Liver (tissue), 9 donors: ENCODE results near the gene MST1R. TPM values are rescaled to one million over a fixed set of nuclear protein-coding genes. Genes with fewer than 3 reads are reported as not detected.

Experiments
- DNase-seq: peaks from one replicate; pipeline ENCODE4 v3.0.0-alpha.2; 2017; ENCODE audit warnings: low spot score
- H3K27ac ChIP-seq, 2 donors: one replicate each; pipeline ENCODE4 v1.7.0; 2013; ENCODE audit warnings: inconsistent platforms in 2 of 2, low read length in 2 of 2, control low read depth in 1 of 2, low read depth in 1 of 2, mild to moderate bottlenecking in 1 of 2
- H3K27me3 ChIP-seq, 4 donors: one replicate each; pipeline versions ENCODE4 v1.6.1 to v1.7.0; 2013; ENCODE audit warnings: low read length in 3 of 4, inconsistent platforms in 1 of 4, mild to moderate bottlenecking in 1 of 4, moderate library complexity in 1 of 4; ENCODE audit not compliant: control insufficient read depth in 4 of 4, insufficient read depth in 4 of 4
- H3K36me3 ChIP-seq, 4 donors: one replicate each; pipeline versions ENCODE4 v1.6.1 to v1.7.0; 2013; ENCODE audit warnings: low read length in 3 of 4, mild to moderate bottlenecking in 3 of 4, low read depth in 1 of 4, moderate library complexity in 1 of 4; ENCODE audit not compliant: control insufficient read depth in 4 of 4, insufficient read depth in 3 of 4
- H3K4me1 ChIP-seq, 4 donors: one replicate each; pipeline versions ENCODE4 v1.6.1 to v1.7.0; 2013; ENCODE audit warnings: low read length in 3 of 4, mild to moderate bottlenecking in 3 of 4, moderate library complexity in 1 of 4; ENCODE audit not compliant: control insufficient read depth in 4 of 4, insufficient read depth in 4 of 4
- H3K4me3 ChIP-seq, 3 donors: one replicate each; pipeline versions ENCODE4 v1.6.1 to v1.7.0; 2013; ENCODE audit warnings: low read length in 3 of 3, control low read depth in 1 of 3, low read depth in 1 of 3, mild to moderate bottlenecking in 1 of 3
- H3K9ac ChIP-seq, 2 donors: one replicate each; pipeline ENCODE4 v1.7.0; 2013; ENCODE audit warnings: low read length in 2 of 2, mild to moderate bottlenecking in 2 of 2, moderate library complexity in 2 of 2, control low read depth in 1 of 2, low read depth in 1 of 2
- H3K9me3 ChIP-seq, 4 donors: one replicate each; pipeline versions ENCODE4 v1.6.1 to v1.7.0; 2013; ENCODE audit warnings: low read length in 3 of 4; ENCODE audit not compliant: control insufficient read depth in 4 of 4
- ATF3 ChIP-seq: IDR thresholded peaks from 2 replicates; pipeline ENCODE4 v1.6.1; 2016; ENCODE audit warnings: antibody characterized with exemption
- CTCF ChIP-seq: fragments of 150-350 bp; IDR thresholded peaks from 2 replicates; pipeline ENCODE4 v1.5.1; 2017; ENCODE audit warnings: improper control_type of control experiment, low read depth, low read length; ENCODE audit not compliant: missing input control
- EGR1 ChIP-seq, 2 donors: IDR thresholded peaks; 2 replicates each; pipeline ENCODE4 v1.6.1; 2016 to 2018; ENCODE audit warnings: antibody characterized with exemption in 2 of 2, low read depth in 2 of 2
- FOXA1 ChIP-seq: IDR thresholded peaks from 2 replicates; pipeline ENCODE4 v1.6.1; 2016; ENCODE audit warnings: antibody characterized with exemption
- FOXA2 ChIP-seq: IDR thresholded peaks from 2 replicates; pipeline ENCODE4 v1.6.1; 2016; ENCODE audit warnings: antibody characterized with exemption
- GABPA ChIP-seq, 2 donors: IDR thresholded peaks in 1 of 2; conservative IDR thresholded peaks in 1 of 2; 2 replicates each; pipeline ENCODE4 v1.6.1; 2016; ENCODE audit warnings: antibody characterized with exemption in 2 of 2, mild to moderate bottlenecking in 1 of 2, moderate library complexity in 1 of 2
- HNF4A ChIP-seq, 2 donors: conservative IDR thresholded peaks; 2 replicates each; pipeline ENCODE4 v1.6.1; 2016; ENCODE audit warnings: antibody characterized with exemption in 2 of 2, mild to moderate bottlenecking in 2 of 2
- HNF4G ChIP-seq: IDR thresholded peaks from 2 replicates; pipeline ENCODE4 v1.6.1; 2016; ENCODE audit warnings: antibody characterized with exemption
- JUND ChIP-seq, 2 donors: IDR thresholded peaks; 2 replicates each; pipeline ENCODE4 v1.6.1; 2016; ENCODE audit warnings: antibody characterized with exemption in 2 of 2
- NR2F2 ChIP-seq: IDR thresholded peaks from 2 replicates; pipeline ENCODE4 v1.6.1; 2016; ENCODE audit warnings: antibody characterized with exemption
- RAD21 ChIP-seq, 2 donors: IDR thresholded peaks; 2 replicates each; pipeline ENCODE4 v1.6.1; 2016; ENCODE audit warnings: antibody characterized with exemption in 2 of 2, mild to moderate bottlenecking in 2 of 2
- REST ChIP-seq: IDR thresholded peaks from 2 replicates; pipeline ENCODE4 v1.6.1; 2016; ENCODE audit warnings: antibody characterized with exemption, mild to moderate bottlenecking
- RXRA ChIP-seq, 2 donors: IDR thresholded peaks; 2 replicates each; pipeline ENCODE4 v1.6.1; 2017 to 2018; ENCODE audit warnings: antibody characterized with exemption in 2 of 2, mild to moderate bottlenecking in 1 of 2
- TAF1 ChIP-seq: conservative IDR thresholded peaks from 2 replicates; pipeline ENCODE4 v1.6.1; 2016; ENCODE audit warnings: antibody characterized with exemption, mild to moderate bottlenecking
- YY1 ChIP-seq: IDR thresholded peaks from 2 replicates; pipeline ENCODE4 v1.6.1; 2016; ENCODE audit warnings: antibody characterized with exemption, mild to moderate bottlenecking
- ZBTB33 ChIP-seq: IDR thresholded peaks from 2 replicates; pipeline ENCODE4 v1.6.1; 2016; ENCODE audit warnings: antibody characterized with exemption
- WGBS: extraction: QIAGEN DNeasy Blood & Tissue Kit; methylation state at CpG from one replicate; pipeline ENCODE4 v1.1.7; 2013; 5-methylcytosine and 5-hydroxymethylcytosine counted together
- polyA plus RNA-seq, 2 donors: library from polyadenylated mRNA; stranded (reverse) in 1 of 2; unstranded in 1 of 2; fragments of 200-250 nt in 1 of 2; fragments of >200 nt in 1 of 2; fragmentation: Nextera tagmentation in 1 of 2; extraction: Ambion mirVana in 1 of 2; gene quantifications; one replicate each; pipeline versions ENCODE4 v1.2.1 to v1.2.3, GENCODE V29; 2013 to 2015
- total RNA-seq, 2 donors: library from RNA; depleted of rRNA; stranded (reverse); fragments of >200 nt; gene quantifications; one replicate each; pipeline ENCODE4 v1.2.3, GENCODE V29; 2014
- donor health status: healthy.
- donor health status: healthy.
- donor health status: healthy.
- donor health status: healthy.
- donor health status: healthy.

Gene MST1R
- total and polyA plus RNA-seq, 4 donors = 0.10 to 0.56 (median 0.33) TPM

DNA sequence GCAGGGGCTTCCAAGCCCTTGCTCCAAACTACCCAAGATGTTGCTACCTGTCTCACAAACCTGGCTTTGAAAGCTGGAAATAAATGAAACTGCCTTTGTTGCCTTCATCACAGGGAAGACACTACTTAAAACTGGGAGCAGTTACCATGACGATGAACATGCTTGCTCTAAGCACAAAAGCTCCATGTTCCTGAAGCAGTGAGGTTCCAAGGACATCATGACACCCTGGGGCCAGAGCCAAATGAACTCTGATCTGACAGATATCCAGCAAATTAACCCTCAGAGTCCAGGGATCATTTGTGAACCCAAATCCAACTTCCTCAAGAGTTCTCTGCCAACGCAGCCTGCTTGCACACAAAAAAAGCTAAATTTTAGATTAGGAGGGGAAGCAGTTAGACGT is 58.0 kb downstream of the MST1R start (continued):
- TF ChIP-seq REST (no peak), TAF1 (no peak), NR2F2 (no peak), FOXA1 (no peak), RAD21 (IDR thresholded peaks at IDR 0.05) (no peak), HNF4G (no peak)

- no peaks in the 10 kb centered on the region for H3K36me3 ChIP-seq
- TF ChIP-seq YY1 (no peak), RAD21 (IDR thresholded peaks at IDR 0.05) (no peak), EGR1 (IDR thresholded peaks at IDR 0.05; ENCODE audit: low read depth in 2 of 2) (no peak), RXRA (IDR thresholded peaks at IDR 0.05) (no peak), FOXA2 (no peak), CTCF (no peak), HNF4A (conservative IDR thresholded peaks at IDR 0.05) (no peak), NR2F2 (no peak), GABPA (IDR thresholded peaks at IDR 0.05 in 1 of 2, conservative IDR thresholded peaks at IDR 0.05 in 1 of 2) (no peak), FOXA1 (no peak), ATF3 (no peak), HNF4G (no peak), JUND (IDR thresholded peaks at IDR 0.05) (no peak), REST (no peak), ZBTB33 (no peak)
- 86% methylated on average over 5 of the region's 5 CpGs for WGBS
- H3K27me3 ChIP-seq = no peaks in the 10 kb centered on the region
- H3K4me1 ChIP-seq = peaks cover 1 to 12% (median 7%) of the 10 kb centered on the region in 4 donors
- no peak overlapping the region for H3K27ac ChIP-seq
- H3K4me3 ChIP-seq = no peak overlapping the region
- no peak for DNase-seq
- no peak overlapping the region for H3K9ac ChIP-seq
- H3K9me3 ChIP-seq = no peaks in the 10 kb centered on the region
These were observed 59.0 kb downstream of the MST1R start for GRCh38 chr3:49844464-49845183.
